ENCODE measurements around the gene TEKT1. TPM values are rescaled to one million over a fixed set of nuclear protein-coding genes. Genes with fewer than 3 reads are reported as not detected.

The TEKT1 gene
- total RNA-seq (2014; rRNA removed; shearing (Covaris generic)), result not detected in 2 replicates

DNA sequence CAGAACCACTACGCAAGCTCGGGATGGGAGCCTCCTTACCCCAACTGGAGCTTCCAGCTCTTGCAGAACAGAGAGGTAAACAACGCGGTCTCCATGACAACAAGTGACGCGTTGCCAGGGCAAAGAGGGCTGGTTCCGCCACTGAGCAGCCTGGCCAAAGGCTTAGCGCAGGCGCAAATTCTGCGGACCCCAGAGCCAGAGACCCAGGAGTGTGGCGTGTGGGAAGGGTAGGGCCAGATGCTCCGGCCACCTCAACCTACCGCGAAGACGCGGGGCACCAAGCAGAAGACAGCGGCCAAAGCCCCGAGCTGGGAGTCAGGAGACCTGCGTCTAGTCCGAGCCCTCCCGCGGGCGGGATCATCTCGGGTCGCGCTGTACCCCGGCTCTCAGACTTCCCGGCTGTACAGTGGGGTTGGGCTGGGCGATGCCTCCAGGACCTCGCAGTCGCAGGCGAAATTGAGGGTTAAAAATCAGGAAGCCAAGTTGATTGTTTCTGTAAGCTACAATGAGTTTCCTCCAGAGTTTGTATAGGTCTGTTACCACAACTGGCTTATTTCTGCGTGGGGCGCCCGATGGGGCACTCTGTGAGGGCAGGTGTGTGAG lies at the start of gene TEKT1:
Gene TEKT1, minus strand, starts transcription at position 69 of the 603 bp plus-strand sequence. CDS start 1,353 bp downstream, outside the sequence.

DNA sequence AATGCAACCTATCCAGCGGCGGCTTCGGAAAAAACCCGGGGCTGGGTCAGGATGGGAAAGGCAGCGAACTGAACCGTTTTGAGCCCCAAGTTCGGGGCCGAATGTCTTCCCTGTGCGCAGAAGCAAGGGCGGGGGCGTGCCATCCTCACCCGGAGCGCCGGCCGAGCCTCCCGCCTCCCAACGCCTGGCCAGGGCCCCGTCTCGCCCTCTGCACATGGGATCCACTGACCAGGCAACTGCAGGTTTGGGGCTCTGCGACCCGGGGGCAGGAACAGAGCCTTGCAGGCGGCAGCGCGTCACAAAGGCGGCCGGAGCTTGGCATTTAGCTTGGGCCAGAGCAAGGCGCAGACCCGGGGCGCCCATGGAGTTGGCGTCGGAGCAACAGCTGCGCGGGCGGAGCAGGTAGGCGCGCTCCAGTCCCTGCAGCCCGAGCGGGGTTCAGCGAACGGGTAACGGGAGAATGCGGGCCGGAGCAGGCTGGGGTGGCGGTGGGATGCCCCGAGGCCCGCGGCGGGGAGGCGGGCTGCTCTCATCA lies 55.6 kb downstream of the TEKT1 start, which contains the start of gene FBXO39:
Gene FBXO39, plus strand, starts transcription at position 345 of the 535 bp plus-strand sequence. CDS start 3,654 bp downstream, outside the sequence.

DNA sequence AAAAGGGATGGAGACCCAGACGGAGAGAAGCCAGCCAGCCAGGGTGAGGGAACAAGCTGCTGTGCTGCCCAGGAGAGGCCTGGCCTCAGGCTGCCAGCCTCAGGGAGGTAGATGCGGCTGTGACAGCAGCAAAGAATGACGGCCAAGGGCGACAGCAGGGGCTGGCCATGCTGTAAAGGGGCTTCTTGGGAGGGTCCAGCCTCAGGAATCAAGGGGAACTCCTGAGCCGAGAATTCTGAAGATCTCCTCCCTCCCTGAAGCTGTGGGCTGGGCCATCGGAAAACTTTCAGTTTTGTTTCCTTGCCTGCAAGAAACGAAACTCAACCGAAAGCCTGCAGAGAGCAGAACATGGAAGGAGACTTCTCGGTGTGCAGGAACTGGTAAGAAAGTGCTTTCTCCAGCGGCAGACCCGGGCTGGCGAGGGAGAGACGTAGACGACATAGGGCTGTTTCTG lies 75.8 kb downstream of the TEKT1 start, which contains the start of gene XAF1:
Gene XAF1, plus strand, starts transcription at position 316 of the 454 bp plus-strand sequence. Its CDS starts 33 bp downstream, at position 349.

Small RNA genes lying within 50 kb of the gene (small RNA-seq; reads per million reads assigned to genes)
- gene AC004706.2, result not detected

Other genes with a start within 250 kb of the TEKT1 start
- gene KIAA0753, start 191.0 kb downstream of the TEKT1 start, total RNA-seq (2014; rRNA removed; shearing (Covaris generic)), result 14.6 and 15.0 TPM in 2 replicates
- 171 and 208 TPM in 2 replicates for gene TXNDC17, start 190.7 kb downstream of the TEKT1 start, total RNA-seq (2014; rRNA removed; shearing (Covaris generic))
- 11.1 and 12.5 TPM in 2 replicates for gene MED31, start 180.1 kb downstream of the TEKT1 start, total RNA-seq (2014; rRNA removed; shearing (Covaris generic))
- gene C17orf100, start 180.0 kb downstream of the TEKT1 start, total RNA-seq (2014; rRNA removed; shearing (Covaris generic)), result 0.15 and 0.45 TPM in 2 replicates
- 0.19 and 0.26 TPM in 2 replicates for gene SLC13A5, start 118.4 kb downstream of the TEKT1 start, total RNA-seq (2014; rRNA removed; shearing (Covaris generic))
- 0.72 and 5.2 TPM in 2 replicates for gene XAF1, start 75.7 kb downstream of the TEKT1 start, total RNA-seq (2014; rRNA removed; shearing (Covaris generic))
- not detected in 2 replicates for gene FBXO39, start 55.5 kb downstream of the TEKT1 start, total RNA-seq (2014; rRNA removed; shearing (Covaris generic))
- not detected in 2 replicates for gene ALOX12, start 164.3 kb upstream of the TEKT1 start, total RNA-seq (2014; rRNA removed; shearing (Covaris generic))
- 89.7 and 140 TPM in 2 replicates for gene RNASEK, start 180.9 kb upstream of the TEKT1 start, total RNA-seq (2014; rRNA removed; shearing (Covaris generic))
- gene BCL6B, start 191.3 kb upstream of the TEKT1 start, total RNA-seq (2014; rRNA removed; shearing (Covaris generic)), result not detected in 2 replicates
- gene SLC16A13, start 204.3 kb upstream of the TEKT1 start, total RNA-seq (2014; rRNA removed; shearing (Covaris generic)), result 0.53 and 0.79 TPM in 2 replicates
- gene SLC16A11, start 212.4 kb upstream of the TEKT1 start, total RNA-seq (2014; rRNA removed; shearing (Covaris generic)), result not detected in 2 replicates
- not detected in 2 replicates for gene CLEC10A, start 248.5 kb upstream of the TEKT1 start, total RNA-seq (2014; rRNA removed; shearing (Covaris generic))